HCT116 (cell line): ENCODE data around the gene TSPAN10. TPM values are rescaled to one million over a fixed set of nuclear protein-coding genes. Genes with fewer than 3 reads are reported as not detected.

Experiments
- ATAC-seq: fragments of 200-7000 bp; cut with Tn5 transposase; 2 replicates; pipeline ENCODE4 v1.9.1; 2020; ENCODE audit warnings: mild to moderate bottlenecking, moderate library complexity
- BruUV-seq: library from RNA; stranded (reverse); fragments of 400-500 nt; replicated peaks from 2 replicates; lab custom pipeline; 2021; lab: Mats Ljungman, UMichigan
- CTCF ChIA-PET: fragments of 300-600 bp; sonication (Branson Sonifier 250); formaldehyde crosslinking; loops from one replicate; lab custom pipeline; 2021; ENCODE audit warnings: antibody characterized with exemption; lab: Charles Lee
- POLR2A ChIA-PET: fragments of 300-600, 350-600 bp; sonication (Branson Sonifier 250); formaldehyde crosslinking; loops from one replicate; lab custom pipeline; 2021; ENCODE audit warnings: antibody characterized with exemption; lab: Charles Lee
- RAD21 ChIA-PET, 2 experiments: fragments of 300-600 bp; sonication (Branson Sonifier 250); formaldehyde crosslinking; loops; one replicate each; lab custom pipeline; 2023; ENCODE audit warnings: low total read pairs in 2 of 2; ENCODE audit not compliant: uncharacterized antibody in 2 of 2, unreplicated experiment in 2 of 2, low non-redundant PET in 1 of 2; lab: Charles Lee
- DNase-seq: peaks from one replicate; pipeline ENCODE4 v3.0.0-alpha.2; 2010; ENCODE audit warnings: low read depth, low spot score
- H2AFZ ChIP-seq: fragments of 200-600 bp; shearing (Covaris generic), sonication (generic); 2 replicates; pipeline ENCODE4 v1.6.1; 2017; ENCODE audit warnings: low read depth, mixed run types, mixed read lengths, antibody characterized with exemption, low read length; ENCODE audit not compliant: poor library complexity, severe bottlenecking
- H3K27ac ChIP-seq: 2 replicates; pipeline ENCODE4 v1.5.1; 2012; ENCODE audit warnings: low read depth, low read length
- H3K27me3 ChIP-seq: fragments of 200-600 bp; sonication (generic); 2 replicates; pipeline ENCODE4 v1.6.1; 2016; ENCODE audit warnings: mixed run types, low read length, mixed read lengths; ENCODE audit not compliant: insufficient read depth
- H3K36me3 ChIP-seq, 2 experiments: fragments of 200-500 bp in 1 of 2; fragments of 200-600 bp in 1 of 2; sonication (Bioruptor generic) in 1 of 2; sonication (generic) in 1 of 2; 2 replicates each; pipeline versions ENCODE4 v1.5.1 to v1.6.1; 2014 to 2016; ENCODE audit warnings: low read length in 2 of 2, inconsistent platforms in 1 of 2, mixed read lengths in 1 of 2, mixed run types in 1 of 2; ENCODE audit not compliant: insufficient read depth in 2 of 2, control insufficient read depth in 1 of 2
- H3K4me1 ChIP-seq, 2 experiments: fragments of 200-600 bp in 1 of 2; sonication (generic) in 1 of 2; 2 replicates each; pipeline versions ENCODE4 v1.5.1 to v1.6.1; 2012 to 2017; ENCODE audit warnings: low read length in 2 of 2, inconsistent platforms in 1 of 2, mild to moderate bottlenecking in 1 of 2, mixed read lengths in 1 of 2, mixed run types in 1 of 2, moderate library complexity in 1 of 2; ENCODE audit not compliant: insufficient read depth in 2 of 2, control insufficient read depth in 1 of 2
- H3K4me2 ChIP-seq: fragments of 200-600 bp; sonication (generic); 2 replicates; pipeline ENCODE4 v1.6.1; 2017; ENCODE audit warnings: mixed run types, low read length, mixed read lengths
- H3K4me3 ChIP-seq, 2 experiments: fragments of 200-600 bp in 1 of 2; sonication (generic) in 1 of 2; replicated peaks in 1 of 2; 2 replicates each; pipeline ENCODE4 v1.5.1; 2011 to 2016; ENCODE audit warnings: low read length in 2 of 2, control low read depth in 1 of 2, low read depth in 1 of 2, mild to moderate bottlenecking in 1 of 2, mixed read lengths in 1 of 2, mixed run types in 1 of 2
- H3K79me2 ChIP-seq: fragments of 200-600 bp; sonication (generic); 2 replicates; pipeline ENCODE4 v1.6.1; 2017; ENCODE audit warnings: mild to moderate bottlenecking, mixed run types, low read length, moderate library complexity, mixed read lengths; ENCODE audit not compliant: insufficient read depth
- H3K9ac ChIP-seq: fragments of 200-600 bp; sonication (generic); 2 replicates; pipeline ENCODE4 v1.6.1; 2016; ENCODE audit warnings: low read length, mixed read lengths
- H3K9me2 ChIP-seq: fragments of 200-600 bp; sonication (generic), shearing (Covaris generic); 2 replicates; pipeline ENCODE4 v1.6.1; 2017; ENCODE audit warnings: mixed run types, mild to moderate bottlenecking, moderate library complexity; ENCODE audit not compliant: insufficient read depth
- H3K9me3 ChIP-seq, 2 experiments: fragments of 200-500 bp in 1 of 2; fragments of 200-600 bp in 1 of 2; sonication (Bioruptor generic) in 1 of 2; sonication (generic) in 1 of 2; 2 replicates each; pipeline ENCODE4 v1.6.1; 2014 to 2017; ENCODE audit warnings: low read length in 2 of 2, mixed read lengths in 2 of 2, inconsistent platforms in 1 of 2, low read depth in 1 of 2, mild to moderate bottlenecking in 1 of 2, mixed run types in 1 of 2, moderate library complexity in 1 of 2; ENCODE audit not compliant: control insufficient read depth in 1 of 2, insufficient read depth in 1 of 2
- H4K20me1 ChIP-seq: fragments of 200-600 bp; sonication (generic), shearing (Covaris generic); 2 replicates; pipeline ENCODE4 v1.6.1; 2017; ENCODE audit warnings: mixed run types, mild to moderate bottlenecking, moderate library complexity; ENCODE audit not compliant: insufficient read depth
- CEBPB ChIP-seq: IDR thresholded peaks from 2 replicates; pipeline ENCODE4 v1.6.1; 2012; ENCODE audit warnings: low read depth
- EGR1 ChIP-seq: IDR thresholded peaks from 2 replicates; pipeline ENCODE4 v1.6.1; 2012; ENCODE audit warnings: low read depth
- EZH2phosphoT487 ChIP-seq: fragments of 200-600 bp; IDR thresholded peaks from 2 replicates; pipeline ENCODE4 v1.6.1; 2018; ENCODE audit warnings: antibody characterized with exemption, borderline replicate concordance
- FOSL1 ChIP-seq: IDR thresholded peaks from 2 replicates; pipeline ENCODE4 v1.6.1; 2012; ENCODE audit warnings: low read depth
- JUND ChIP-seq: IDR thresholded peaks from 2 replicates; pipeline ENCODE4 v1.6.1; 2012
- POLR2A ChIP-seq: IDR thresholded peaks from 2 replicates; pipeline ENCODE4 v1.7.0; 2011; ENCODE audit warnings: borderline replicate concordance; ENCODE audit not compliant: insufficient read depth, insufficient read length; ENCODE audit errors: extremely low read depth
- POLR2AphosphoS5 ChIP-seq: IDR thresholded peaks from 2 replicates; pipeline ENCODE4 v1.6.1; 2011; ENCODE audit warnings: mild to moderate bottlenecking, low read depth, low read length, moderate library complexity
- RAD21 ChIP-seq: IDR thresholded peaks from 2 replicates; pipeline ENCODE4 v1.6.1; 2012; ENCODE audit warnings: low read depth, mild to moderate bottlenecking
- REST ChIP-seq: IDR thresholded peaks from 2 replicates; pipeline ENCODE4 v1.6.1; 2012; ENCODE audit warnings: low read depth
- SIN3A ChIP-seq: IDR thresholded peaks from 2 replicates; pipeline ENCODE4 v1.6.1; 2012; ENCODE audit warnings: low read depth
- SP1 ChIP-seq: IDR thresholded peaks from 2 replicates; pipeline ENCODE4 v1.6.1; 2012; ENCODE audit warnings: low read depth
- SRF ChIP-seq: IDR thresholded peaks from 2 replicates; pipeline ENCODE4 v1.6.1; 2012; ENCODE audit warnings: low read depth
- TCF7L2 ChIP-seq: IDR thresholded peaks from 2 replicates; pipeline ENCODE4 v1.7.0; 2011; ENCODE audit warnings: borderline replicate concordance, inconsistent platforms; ENCODE audit not compliant: insufficient read depth, insufficient read length; ENCODE audit errors: extremely low read depth
- YY1 ChIP-seq: IDR thresholded peaks from 2 replicates; pipeline ENCODE4 v1.6.1; 2011; ENCODE audit warnings: low read length, low read depth, moderate library complexity, mild to moderate bottlenecking; ENCODE audit not compliant: insufficient replicate concordance; ENCODE audit errors: extremely low read depth
- ZNF274 ChIP-seq: fragments of 200-500 bp; sonication (Bioruptor generic); IDR thresholded peaks from 2 replicates; pipeline ENCODE4 v1.6.1; 2014; ENCODE audit warnings: mild to moderate bottlenecking, low read depth, low read length, inconsistent platforms
- intact Hi-C: fragments of 100-400 bp; cut with micrococcal nuclease; formaldehyde crosslinking; loops from 2 replicates; pipeline ENCODE4 v1.10.0; 2022
- total RNA-seq: library from RNA; stranded (reverse); gene quantifications from one replicate; pipeline ENCODE4 v1.2.1, GENCODE V29; 2021; ENCODE audit not compliant: unreplicated experiment
- TF ChIP-seq, protein P1 (sequence below): IDR thresholded peaks from 2 replicates; pipeline ENCODE4 v1.6.1; 2012

TSPAN10 gene
- total RNA-seq, 1 experiment from 2014 or later: 2.3 TPM

DNA sequence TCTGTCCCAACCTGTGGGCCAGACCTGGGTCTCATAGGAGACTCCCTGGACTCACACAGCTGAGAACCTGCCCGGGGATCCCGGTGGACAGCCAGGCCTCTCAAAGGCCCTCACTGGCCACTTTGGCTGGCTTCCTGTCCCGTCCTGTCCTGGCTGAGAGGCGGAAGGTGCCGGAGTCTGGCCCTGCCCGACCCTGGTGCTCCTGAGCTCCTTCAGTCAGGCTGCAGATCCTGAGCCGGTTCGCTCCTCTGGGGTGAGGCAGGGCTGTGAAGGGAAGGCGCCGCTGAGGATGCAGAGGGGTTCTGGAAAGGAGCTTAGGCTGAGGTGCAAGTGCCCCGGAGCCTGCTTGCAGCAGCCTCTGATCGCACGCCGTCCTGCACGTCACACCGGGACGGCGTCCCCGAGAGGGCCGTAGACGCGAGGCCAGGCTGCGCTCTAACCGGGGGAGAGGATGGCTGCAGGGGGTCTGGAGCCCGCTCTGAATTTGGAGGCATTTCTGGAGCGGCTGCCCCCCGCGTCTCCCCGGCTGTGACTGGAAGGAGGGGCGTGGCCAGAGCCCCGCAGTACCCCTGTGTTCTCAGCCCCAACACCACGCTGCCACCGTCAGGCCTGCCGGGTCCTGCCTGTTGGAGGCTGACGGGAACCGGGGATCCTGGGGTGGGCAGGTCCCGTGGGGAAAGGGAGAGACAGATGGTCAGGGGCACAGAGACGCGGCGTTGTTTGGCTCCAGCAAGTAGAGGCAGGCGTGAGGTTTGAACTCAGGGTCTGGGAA, 51.0 kb downstream of the TSPAN10 start:
- ATAC-seq: no peak
- Histone ChIP-seq H3K36me3 (peaks cover 39 to 75% of the 10 kb centered on the region in 2 experiments), H3K4me3 (no peak overlapping the region), H3K4me2 (no peak overlapping the region), H3K79me2 (peaks cover 85% of the 10 kb centered on the region), H3K9me3 (no peaks in the 10 kb centered on the region), H3K27me3 (no peaks in the 10 kb centered on the region), H3K27ac (no peak overlapping the region; the same call in 1 of the 2 replicates), H3K9ac (no peak overlapping the region), H4K20me1 (peaks cover 6% of the 10 kb centered on the region; the same call in 1 of the 2 replicates), H3K4me1 (peaks cover 10 to 15% of the 10 kb centered on the region in 2 experiments)
- POLR2A ChIA-PET: no interaction called here
- CTCF ChIA-PET: no interaction called here
- no TSS peak for BruUV-seq
- TF ChIP-seq FOSL1 (no peak), CEBPB (no peak), ZNF274 (no peak), SIN3A (no peak), EZH2phosphoT487 (no peak), JUND (no peak), SRF (no peak), EGR1 (no peak), REST (no peak), RAD21 (no peak), POLR2A (no peak), TCF7L2 (no peak), POLR2AphosphoS5 (no peak), YY1 (no peak), SP1 (no peak)
- TF ChIP-seq, protein P1, sequence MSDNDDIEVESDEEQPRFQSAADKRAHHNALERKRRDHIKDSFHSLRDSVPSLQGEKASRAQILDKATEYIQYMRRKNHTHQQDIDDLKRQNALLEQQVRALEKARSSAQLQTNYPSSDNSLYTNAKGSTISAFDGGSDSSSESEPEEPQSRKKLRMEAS: no peak
- TF ChIP-seq, all 23 proteins: peak for 0
- no peaks in the 10 kb centered on the region for H3K9me2 ChIP-seq
- intact Hi-C loops: no loop called here
- no peak for DNase-seq
- RAD21 ChIA-PET: no interaction called here
- no peak overlapping the region for H2AFZ ChIP-seq
